Keratinocyte (primary cell): ENCODE data around the gene PODN.

Experiments
- CTCF ChIP-seq, 3 experiments: IDR thresholded peaks in 1 of 3; conservative IDR thresholded peaks in 1 of 3; optimal IDR thresholded peaks in 1 of 3; 2 replicates in 2 of 3; 3 replicates in 1 of 3; pipeline versions ENCODE3 to v1.5.1; 2011; ENCODE audit warnings: low read length in 3 of 3, mild to moderate bottlenecking in 3 of 3, moderate library complexity in 2 of 3, control low read depth in 1 of 3, inconsistent platforms in 1 of 3; ENCODE audit not compliant: insufficient read depth in 2 of 3; ENCODE audit errors: extremely low read depth in 1 of 3
- EZH2 ChIP-seq: IDR thresholded peaks from one replicate; pipeline ENCODE4 v1.6.1; 2012; ENCODE audit warnings: inconsistent platforms, mild to moderate bottlenecking, low read length, moderate library complexity

GRCh38 chr1:53130878-53131589 is 69.0 kb downstream of the PODN start:
- TF ChIP-seq CTCF (optimal IDR thresholded peaks at IDR 0.05 in 1 of 3, IDR thresholded peaks at IDR 0.05 in 1 of 3, conservative IDR thresholded peaks at IDR 0.05 in 1 of 3; ENCODE audit: extremely low read depth in 1 of 3, insufficient read depth in 2 of 3, low read length in 3 of 3): no peak
- TF ChIP-seq EZH2: no peak
